SH-SY5Y (cell line): Measurements from ENCODE around the gene KIF2A.

Experiments used
- GATA2 ChIP-seq: IDR thresholded peaks from 2 replicates; pipeline ENCODE4 v1.6.1; 2011; ENCODE audit warnings: mild to moderate bottlenecking, low read depth, low read length
- GATA3 ChIP-seq: IDR thresholded peaks from 2 replicates; pipeline ENCODE4 v1.6.1; 2011; ENCODE audit warnings: low read depth, mild to moderate bottlenecking, low read length, moderate library complexity

- TF ChIP-seq GATA2 (no peak), GATA3 (no peak)
These were observed 37.2 kb upstream of the KIF2A start for GRCh38 chr5:62268792-62269191.
